Trophoblast cell (in vitro differentiated cells and primary cell): ENCODE data around the gene MTA3.

Experiments used
- DNase-seq, 2 donors: peaks; one replicate each; pipeline ENCODE4 v3.0.0-alpha.2; 2016
- H2AFZ ChIP-seq: 2 replicates; pipeline ENCODE4 v1.6.1; 2013; ENCODE audit warnings: low read length, moderate library complexity, mild to moderate bottlenecking; ENCODE audit not compliant: insufficient read depth, poor library complexity
- H2AK5ac ChIP-seq: 2 replicates; pipeline ENCODE4 v1.6.1; 2013; ENCODE audit warnings: mild to moderate bottlenecking, low read length
- H2BK120ac ChIP-seq: 2 replicates; pipeline ENCODE4 v1.6.1; 2013; ENCODE audit warnings: low read length, mild to moderate bottlenecking, moderate library complexity; ENCODE audit not compliant: insufficient read depth, poor library complexity
- H2BK12ac ChIP-seq: 2 replicates; pipeline ENCODE4 v1.6.1; 2013; ENCODE audit warnings: mild to moderate bottlenecking, low read length, moderate library complexity
- H2BK5ac ChIP-seq: 2 replicates; pipeline ENCODE4 v1.6.1; 2013; ENCODE audit warnings: low read length, low read depth, moderate library complexity, mild to moderate bottlenecking; ENCODE audit not compliant: poor library complexity
- H3K14ac ChIP-seq: 2 replicates; pipeline ENCODE4 v1.6.1; 2013; ENCODE audit warnings: mild to moderate bottlenecking, low read length
- H3K18ac ChIP-seq: 2 replicates; pipeline ENCODE4 v1.6.1; 2013; ENCODE audit warnings: mild to moderate bottlenecking, low read length
- H3K23ac ChIP-seq: 2 replicates; pipeline ENCODE4 v1.6.1; 2013; ENCODE audit warnings: low read length
- H3K27ac ChIP-seq: 2 replicates; pipeline ENCODE4 v1.5.1; 2013; ENCODE audit warnings: low read depth, mild to moderate bottlenecking, inconsistent platforms, low read length, moderate library complexity
- H3K27me3 ChIP-seq: 2 replicates; pipeline ENCODE4 v1.6.1; 2013; ENCODE audit warnings: inconsistent platforms, mild to moderate bottlenecking, low read length, moderate library complexity; ENCODE audit not compliant: insufficient read depth
- H3K36me3 ChIP-seq, 2 experiments: 1 replicate in 1 of 2; 2 replicates in 1 of 2; pipeline ENCODE4 v1.6.1; 2013; ENCODE audit warnings: low read length in 2 of 2, mild to moderate bottlenecking in 2 of 2, moderate library complexity in 1 of 2; ENCODE audit not compliant: insufficient read depth in 2 of 2, control insufficient read depth in 1 of 2
- H3K4ac ChIP-seq: 2 replicates; pipeline ENCODE4 v1.6.1; 2013; ENCODE audit warnings: low read depth, mild to moderate bottlenecking, low read length, moderate library complexity
- H3K4me1 ChIP-seq, 2 experiments: 1 replicate in 1 of 2; 2 replicates in 1 of 2; pipeline ENCODE4 v1.6.1; 2013; ENCODE audit warnings: low read length in 2 of 2, mild to moderate bottlenecking in 2 of 2, moderate library complexity in 1 of 2; ENCODE audit not compliant: insufficient read depth in 2 of 2, control insufficient read depth in 1 of 2
- H3K4me2 ChIP-seq: 2 replicates; pipeline ENCODE4 v1.6.1; 2013; ENCODE audit warnings: inconsistent platforms, mild to moderate bottlenecking, low read length, moderate library complexity
- H3K4me3 ChIP-seq: 2 replicates; pipeline ENCODE4 v1.5.1; 2013; ENCODE audit warnings: mild to moderate bottlenecking, low read depth, low read length, inconsistent platforms
- H3K79me1 ChIP-seq: one replicate; pipeline ENCODE4 v1.6.1; 2013; ENCODE audit warnings: low read length
- H3K79me2 ChIP-seq: 2 replicates; pipeline ENCODE4 v1.6.1; 2013; ENCODE audit warnings: low read length, mild to moderate bottlenecking; ENCODE audit not compliant: control insufficient read depth, insufficient read depth, poor library complexity
- H3K9ac ChIP-seq: 2 replicates; pipeline ENCODE4 v1.6.1; 2013; ENCODE audit warnings: mild to moderate bottlenecking, low read length
- H3K9me3 ChIP-seq: 2 replicates; pipeline ENCODE4 v1.6.1; 2013; ENCODE audit warnings: low read depth, mild to moderate bottlenecking, control low read depth, inconsistent platforms, low read length; ENCODE audit not compliant: insufficient read depth
- H4K12ac ChIP-seq: 2 replicates; pipeline ENCODE4 v1.6.1; 2013; ENCODE audit warnings: low read depth, mild to moderate bottlenecking, low read length, moderate library complexity
- H4K8ac ChIP-seq: 2 replicates; pipeline ENCODE4 v1.6.1; 2013; ENCODE audit warnings: low read depth, mild to moderate bottlenecking, low read length, moderate library complexity
- H4K91ac ChIP-seq: one replicate; pipeline ENCODE4 v1.6.1; 2013; ENCODE audit warnings: low read depth, mild to moderate bottlenecking, low read length, moderate library complexity
- WGBS: extraction: QIAGEN DNeasy Blood & Tissue Kit; methylation state at CpG from one replicate; pipeline ENCODE4 v1.1.7; 2013; ENCODE audit warnings: missing lambda C conversion rate; ENCODE audit not compliant: insufficient read length, insufficient coverage; ENCODE audit errors: extremely low coverage; 5-methylcytosine and 5-hydroxymethylcytosine counted together

MTA3 gene

DNA sequence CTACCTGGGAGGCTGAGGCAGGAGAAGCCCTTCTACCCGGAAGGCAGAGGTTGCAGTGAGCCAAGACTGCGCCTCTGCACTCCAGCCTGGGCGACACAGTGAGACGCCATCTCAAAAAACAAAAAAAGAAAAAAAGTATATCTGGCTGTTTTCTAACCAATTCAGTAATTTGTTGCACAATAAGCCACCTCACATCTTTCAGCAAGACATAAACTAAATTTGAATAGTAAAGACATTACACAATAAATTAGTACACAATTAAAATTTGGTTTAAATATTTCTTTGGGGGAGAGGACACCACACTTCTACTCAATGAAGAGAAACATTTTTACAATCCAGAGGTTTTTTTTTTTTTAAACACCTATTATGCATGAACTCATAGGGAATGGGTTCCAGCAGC lies 36.0 kb upstream of the MTA3 start:
- Histone ChIP-seq H3K27me3 (no peaks in the 10 kb centered on the region), H2BK5ac (no peak overlapping the region), H3K18ac (no peak overlapping the region), H3K4me2 (no peak overlapping the region), H2BK120ac (no peak overlapping the region), H4K8ac (no peak overlapping the region), H3K4me1 (no peaks in the 10 kb centered on the region), H3K23ac (no peak overlapping the region), H3K27ac (no peak overlapping the region), H3K14ac (no peak overlapping the region), H3K4me3 (no peak overlapping the region), H3K79me1 (no peaks in the 10 kb centered on the region), H3K9ac (no peak overlapping the region), H3K9me3 (no peaks in the 10 kb centered on the region), H4K91ac (no peak overlapping the region), H2AFZ (no peak overlapping the region), H3K79me2 (no peaks in the 10 kb centered on the region), H3K36me3 (no peaks in the 10 kb centered on the region), H4K12ac (no peak overlapping the region), H2AK5ac (no peak overlapping the region), H2BK12ac (no peak overlapping the region), H3K4ac (no peak overlapping the region)
- no CpG with 5 or more reads among the region's 4 CpGs for WGBS
- DNase-seq, result no peak

DNA sequence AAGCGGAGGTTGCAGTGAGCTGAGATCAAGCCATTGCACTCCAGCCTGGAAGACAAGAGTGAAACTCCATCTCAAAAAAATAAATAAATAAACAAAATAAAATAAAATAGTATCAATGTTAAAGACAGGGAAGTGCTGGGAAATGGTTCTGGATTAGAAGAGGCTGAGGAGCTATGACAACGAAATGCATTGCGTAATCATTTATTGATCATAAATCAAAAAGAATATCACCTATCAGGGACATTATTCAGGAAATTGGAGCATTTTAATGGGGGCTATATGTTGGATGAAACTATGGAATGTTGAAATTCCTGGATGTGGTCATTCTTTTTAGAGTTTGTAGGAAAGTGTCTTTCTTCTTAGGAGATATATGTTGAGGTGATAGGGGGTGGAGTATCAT lies 30.9 kb upstream of the MTA3 start:
- no CpG with 5 or more reads among the region's 3 CpGs for WGBS
- H2BK120ac ChIP-seq, result no peak overlapping the region

GRCh38 chr2:42542871-42543270 lies 25.6 kb upstream of the MTA3 start:
- no peak overlapping the region for H4K12ac ChIP-seq
- 100% methylated on average over 2 of the region's 4 CpGs for WGBS
- H3K9me3 ChIP-seq, result no peaks in the 10 kb centered on the region
- H3K4ac ChIP-seq, result no peak overlapping the region
- no peak overlapping the region for H4K91ac ChIP-seq
- H3K14ac ChIP-seq, result no peak overlapping the region
- no peaks in the 10 kb centered on the region for H3K79me2 ChIP-seq
- no peak overlapping the region for H2AFZ ChIP-seq
- H3K4me1 ChIP-seq, result peaks cover 8 to 10% of the 10 kb centered on the region in 2 experiments
- no peak overlapping the region for H2BK120ac ChIP-seq
- no peak overlapping the region for H3K4me2 ChIP-seq
- H3K27me3 ChIP-seq, result no peaks in the 10 kb centered on the region
- no peak overlapping the region for H3K9ac ChIP-seq
- H3K23ac ChIP-seq, result no peak overlapping the region
- no peaks in the 10 kb centered on the region for H3K36me3 ChIP-seq
- H4K8ac ChIP-seq, result no peak overlapping the region
- H2AK5ac ChIP-seq, result no peak overlapping the region
- no peak overlapping the region for H3K27ac ChIP-seq
- H3K18ac ChIP-seq, result no peak overlapping the region
- H3K79me1 ChIP-seq, result no peaks in the 10 kb centered on the region
- DNase-seq, result no peak
- H3K4me3 ChIP-seq, result no peak overlapping the region
- no peak overlapping the region for H2BK12ac ChIP-seq
- H2BK5ac ChIP-seq, result no peak overlapping the region

More for the DNA sequence above, 30.9 kb upstream of the MTA3 start:
- Histone ChIP-seq H4K8ac (no peak overlapping the region), H2AK5ac (no peak overlapping the region), H3K4me2 (no peak overlapping the region), H3K79me1 (no peaks in the 10 kb centered on the region), H3K27me3 (no peaks in the 10 kb centered on the region), H2AFZ (no peak overlapping the region), H3K4me3 (no peak overlapping the region), H3K27ac (no peak overlapping the region), H4K91ac (no peak overlapping the region), H4K12ac (no peak overlapping the region), H3K4ac (no peak overlapping the region), H3K18ac (no peak overlapping the region), H2BK5ac (no peak overlapping the region), H3K9me3 (no peaks in the 10 kb centered on the region), H2BK12ac (no peak overlapping the region), H3K23ac (no peak overlapping the region), H3K4me1 (no peaks in the 10 kb centered on the region), H3K79me2 (no peaks in the 10 kb centered on the region), H3K9ac (no peak overlapping the region), H3K14ac (no peak overlapping the region), H3K36me3 (no peaks in the 10 kb centered on the region)
- no peak for DNase-seq

GRCh38 chr2:42545023-42545721 lies 23.3 kb upstream of the MTA3 start:
- H3K4me3 ChIP-seq, result no peak overlapping the region
- peak; percentile 26 to 69 for DNase-seq
- no peak overlapping the region for H4K8ac ChIP-seq
- H3K4me2 ChIP-seq, result no peak overlapping the region
- no peaks in the 10 kb centered on the region for H3K79me2 ChIP-seq
- H2AFZ ChIP-seq, result no peak overlapping the region
- H4K91ac ChIP-seq, result no peak overlapping the region
- H3K27ac ChIP-seq, result no peak overlapping the region
- H3K27me3 ChIP-seq, result no peaks in the 10 kb centered on the region
- H3K14ac ChIP-seq, result no peak overlapping the region
- 100% methylated on average over 1 of the region's 8 CpGs for WGBS
- no peak overlapping the region for H3K4ac ChIP-seq
- no peak overlapping the region for H2BK5ac ChIP-seq
- no peaks in the 10 kb centered on the region for H3K9me3 ChIP-seq
- no peak overlapping the region for H4K12ac ChIP-seq
- H2AK5ac ChIP-seq, result no peak overlapping the region
- H3K9ac ChIP-seq, result no peak overlapping the region
- no peaks in the 10 kb centered on the region for H3K36me3 ChIP-seq
- no peaks in the 10 kb centered on the region for H3K79me1 ChIP-seq
- H2BK120ac ChIP-seq, result no peak overlapping the region
- no peak overlapping the region for H2BK12ac ChIP-seq
- H3K4me1 ChIP-seq, result peaks cover 8 to 10% of the 10 kb centered on the region in 2 experiments
- H3K23ac ChIP-seq, result no peak overlapping the region
- H3K18ac ChIP-seq, result no peak overlapping the region
